ENCODE results near the gene TRMT2B. TPM values are rescaled to one million over a fixed set of nuclear protein-coding genes. Genes with fewer than 3 reads are reported as not detected.

TRMT2B gene
- total and polyA plus RNA-seq, 2 experiments from 2014 or later, result 5.4 to 18.6 TPM

- no peak overlapping the region for H3K4me3 Mint-ChIP-seq
These were observed 82.0 kb downstream of the TRMT2B start for GRCh38 chrX:100969936-100970335.

More at GRCh38 chrX:100969936-100970335, 82.0 kb downstream of the TRMT2B start:
- Histone ChIP-seq H3F3A (replicated peaks; ENCODE audit: low read depth) (no peaks in the 10 kb centered on the region), H3K4me1 (ENCODE audit: insufficient read depth) (no peaks in the 10 kb centered on the region), H3K79me2 (replicated peaks; ENCODE audit: insufficient read depth) (no peaks in the 10 kb centered on the region), H4K20me1 (replicated peaks; ENCODE audit: insufficient read depth) (no peaks in the 10 kb centered on the region), H3K27me3 (ENCODE audit: insufficient read depth) (no peaks in the 10 kb centered on the region), H3K36me3 (ENCODE audit: insufficient read depth) (no peaks in the 10 kb centered on the region), H3K4me2 (no peak overlapping the region), H3K27ac (ENCODE audit: low read depth) (no peak overlapping the region), H2AFZ (no peak overlapping the region), H3K9me2 (ENCODE audit: insufficient read depth) (no peaks in the 10 kb centered on the region), H3K4me3 (no peak overlapping the region)
- DNase-seq (ENCODE audit: low spot score) (no peak), ATAC-seq (no peak)
- Mint-ChIP-seq H3K36me3 (ENCODE audit: low read depth) (peaks cover 4% of the 10 kb centered on the region; the same call in 2 of the 3 replicates), H3K27me3 (ENCODE audit: insufficient read depth, low read depth, poor library complexity) (peaks cover 2% of the 10 kb centered on the region), H3K4me1 (no peaks in the 10 kb centered on the region), H3K27ac (no peak overlapping the region), H3K9me3 (peaks cover 10% of the 10 kb centered on the region)
- TF ChIP-seq EZH2phosphoT487 (IDR thresholded peaks at IDR 0.05; ENCODE audit: unreplicated experiment) (no peak), NANOG (IDR thresholded peaks at IDR 0.05; ENCODE audit: borderline replicate concordance) (no peak), POLR2AphosphoS5 (IDR thresholded peaks at IDR 0.05; ENCODE audit: low read depth) (no peak), STAT1 (IDR thresholded peaks at IDR 0.05; ENCODE audit: unreplicated experiment) (no peak), ZNF331 (CRISPR knock-in tag; IDR thresholded peaks at IDR 0.05; ENCODE audit: low read depth) (no peak), CREB1 (CRISPR knock-in tag; IDR thresholded peaks at IDR 0.05; ENCODE audit: low read depth) (no peak), REST (IDR thresholded peaks at IDR 0.05; ENCODE audit: unreplicated experiment) (no peak), EZH2 (IDR thresholded peaks at IDR 0.05; ENCODE audit: low read depth, unreplicated experiment) (no peak), ETS1 (IDR thresholded peaks at IDR 0.05) (no peak), ZNF114 (CRISPR knock-in tag; IDR thresholded peaks at IDR 0.05) (no peak), JUNB (IDR thresholded peaks at IDR 0.05; ENCODE audit: unreplicated experiment) (no peak)
- TF ChIP-seq, protein P1, sequence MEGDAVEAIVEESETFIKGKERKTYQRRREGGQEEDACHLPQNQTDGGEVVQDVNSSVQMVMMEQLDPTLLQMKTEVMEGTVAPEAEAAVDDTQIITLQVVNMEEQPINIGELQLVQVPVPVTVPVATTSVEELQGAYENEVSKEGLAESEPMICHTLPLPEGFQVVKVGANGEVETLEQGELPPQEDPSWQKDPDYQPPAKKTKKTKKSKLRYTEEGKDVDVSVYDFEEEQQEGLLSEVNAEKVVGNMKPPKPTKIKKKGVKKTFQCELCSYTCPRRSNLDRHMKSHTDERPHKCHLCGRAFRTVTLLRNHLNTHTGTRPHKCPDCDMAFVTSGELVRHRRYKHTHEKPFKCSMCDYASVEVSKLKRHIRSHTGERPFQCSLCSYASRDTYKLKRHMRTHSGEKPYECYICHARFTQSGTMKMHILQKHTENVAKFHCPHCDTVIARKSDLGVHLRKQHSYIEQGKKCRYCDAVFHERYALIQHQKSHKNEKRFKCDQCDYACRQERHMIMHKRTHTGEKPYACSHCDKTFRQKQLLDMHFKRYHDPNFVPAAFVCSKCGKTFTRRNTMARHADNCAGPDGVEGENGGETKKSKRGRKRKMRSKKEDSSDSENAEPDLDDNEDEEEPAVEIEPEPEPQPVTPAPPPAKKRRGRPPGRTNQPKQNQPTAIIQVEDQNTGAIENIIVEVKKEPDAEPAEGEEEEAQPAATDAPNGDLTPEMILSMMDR (conservative IDR thresholded peaks at IDR 0.05; ENCODE audit: low read depth in 2 of 2), result no peak
- TF ChIP-seq, protein P2, sequence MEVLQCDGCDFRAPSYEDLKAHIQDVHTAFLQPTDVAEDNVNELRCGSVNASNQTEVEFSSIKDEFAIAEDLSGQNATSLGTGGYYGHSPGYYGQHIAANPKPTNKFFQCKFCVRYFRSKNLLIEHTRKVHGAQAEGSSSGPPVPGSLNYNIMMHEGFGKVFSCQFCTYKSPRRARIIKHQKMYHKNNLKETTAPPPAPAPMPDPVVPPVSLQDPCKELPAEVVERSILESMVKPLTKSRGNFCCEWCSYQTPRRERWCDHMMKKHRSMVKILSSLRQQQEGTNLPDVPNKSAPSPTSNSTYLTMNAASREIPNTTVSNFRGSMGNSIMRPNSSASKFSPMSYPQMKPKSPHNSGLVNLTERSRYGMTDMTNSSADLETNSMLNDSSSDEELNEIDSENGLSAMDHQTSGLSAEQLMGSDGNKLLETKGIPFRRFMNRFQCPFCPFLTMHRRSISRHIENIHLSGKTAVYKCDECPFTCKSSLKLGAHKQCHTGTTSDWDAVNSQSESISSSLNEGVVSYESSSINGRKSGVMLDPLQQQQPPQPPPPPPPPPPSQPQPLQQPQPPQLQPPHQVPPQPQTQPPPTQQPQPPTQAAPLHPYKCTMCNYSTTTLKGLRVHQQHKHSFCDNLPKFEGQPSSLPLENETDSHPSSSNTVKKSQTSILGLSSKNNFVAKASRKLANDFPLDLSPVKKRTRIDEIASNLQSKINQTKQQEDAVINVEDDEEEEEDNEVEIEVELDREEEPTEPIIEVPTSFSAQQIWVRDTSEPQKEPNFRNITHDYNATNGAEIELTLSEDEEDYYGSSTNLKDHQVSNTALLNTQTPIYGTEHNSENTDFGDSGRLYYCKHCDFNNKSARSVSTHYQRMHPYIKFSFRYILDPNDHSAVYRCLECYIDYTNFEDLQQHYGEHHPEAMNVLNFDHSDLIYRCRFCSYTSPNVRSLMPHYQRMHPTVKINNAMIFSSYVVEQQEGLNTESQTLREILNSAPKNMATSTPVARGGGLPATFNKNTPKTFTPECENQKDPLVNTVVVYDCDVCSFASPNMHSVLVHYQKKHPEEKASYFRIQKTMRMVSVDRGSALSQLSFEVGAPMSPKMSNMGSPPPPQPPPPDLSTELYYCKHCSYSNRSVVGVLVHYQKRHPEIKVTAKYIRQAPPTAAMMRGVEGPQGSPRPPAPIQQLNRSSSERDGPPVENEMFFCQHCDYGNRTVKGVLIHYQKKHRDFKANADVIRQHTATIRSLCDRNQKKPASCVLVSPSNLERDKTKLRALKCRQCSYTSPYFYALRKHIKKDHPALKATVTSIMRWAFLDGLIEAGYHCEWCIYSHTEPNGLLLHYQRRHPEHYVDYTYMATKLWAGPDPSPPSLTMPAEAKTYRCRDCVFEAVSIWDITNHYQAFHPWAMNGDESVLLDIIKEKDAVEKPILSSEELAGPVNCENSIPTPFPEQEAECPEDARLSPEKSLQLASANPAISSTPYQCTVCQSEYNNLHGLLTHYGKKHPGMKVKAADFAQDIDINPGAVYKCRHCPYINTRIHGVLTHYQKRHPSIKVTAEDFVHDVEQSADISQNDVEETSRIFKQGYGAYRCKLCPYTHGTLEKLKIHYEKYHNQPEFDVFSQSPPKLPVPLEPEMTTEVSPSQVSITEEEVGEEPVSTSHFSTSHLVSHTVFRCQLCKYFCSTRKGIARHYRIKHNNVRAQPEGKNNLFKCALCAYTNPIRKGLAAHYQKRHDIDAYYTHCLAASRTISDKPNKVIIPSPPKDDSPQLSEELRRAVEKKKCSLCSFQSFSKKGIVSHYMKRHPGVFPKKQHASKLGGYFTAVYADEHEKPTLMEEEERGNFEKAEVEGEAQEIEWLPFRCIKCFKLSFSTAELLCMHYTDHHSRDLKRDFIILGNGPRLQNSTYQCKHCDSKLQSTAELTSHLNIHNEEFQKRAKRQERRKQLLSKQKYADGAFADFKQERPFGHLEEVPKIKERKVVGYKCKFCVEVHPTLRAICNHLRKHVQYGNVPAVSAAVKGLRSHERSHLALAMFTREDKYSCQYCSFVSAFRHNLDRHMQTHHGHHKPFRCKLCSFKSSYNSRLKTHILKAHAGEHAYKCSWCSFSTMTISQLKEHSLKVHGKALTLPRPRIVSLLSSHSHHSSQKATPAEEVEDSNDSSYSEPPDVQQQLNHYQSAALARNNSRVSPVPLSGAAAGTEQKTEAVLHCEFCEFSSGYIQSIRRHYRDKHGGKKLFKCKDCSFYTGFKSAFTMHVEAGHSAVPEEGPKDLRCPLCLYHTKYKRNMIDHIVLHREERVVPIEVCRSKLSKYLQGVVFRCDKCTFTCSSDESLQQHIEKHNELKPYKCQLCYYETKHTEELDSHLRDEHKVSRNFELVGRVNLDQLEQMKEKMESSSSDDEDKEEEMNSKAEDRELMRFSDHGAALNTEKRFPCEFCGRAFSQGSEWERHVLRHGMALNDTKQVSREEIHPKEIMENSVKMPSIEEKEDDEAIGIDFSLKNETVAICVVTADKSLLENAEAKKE (CRISPR knock-in tag; IDR thresholded peaks at IDR 0.05), result no peak
